ENCODE measurements around the gene STRA6.

Gene STRA6

GRCh38 chr15:74185710-74186348, 16.8 kb downstream of the STRA6 start:
- H3K4me3 ChIP-seq (ENCODE audit: low read depth, low read length), result no peak overlapping the region
- no peak for TF ChIP-seq CTCF (IDR thresholded peaks at IDR 0.05; ENCODE audit: insufficient read depth, low read depth, low read length, missing control alignments)
- DNase-seq (ENCODE audit: low read depth), result no peak

GRCh38 chr15:74184582-74185091, 17.9 kb downstream of the STRA6 start:
- peak overlapping the region; percentile 13; the same call in 1 of the 2 replicates for H3K4me3 ChIP-seq (ENCODE audit: low read depth, low read length)
- no peak for DNase-seq (ENCODE audit: low read depth)
- no peak for TF ChIP-seq CTCF (IDR thresholded peaks at IDR 0.05; ENCODE audit: insufficient read depth, low read depth, low read length, missing control alignments)

GRCh38 chr15:74182131-74182530, 20.5 kb downstream of the STRA6 start:
- no peak for TF ChIP-seq CTCF (IDR thresholded peaks at IDR 0.05; ENCODE audit: insufficient read depth, low read depth, low read length, missing control alignments)
- DNase-seq (ENCODE audit: low read depth), result no peak
- H3K4me3 ChIP-seq (ENCODE audit: low read depth, low read length), result no peak overlapping the region

- TF ChIP-seq CTCF (IDR thresholded peaks at IDR 0.05; ENCODE audit: insufficient read depth, low read depth, low read length, missing control alignments), result no peak
- no peak overlapping the region for H3K4me3 ChIP-seq (ENCODE audit: low read depth, low read length)
- peak; percentile 51 for DNase-seq (ENCODE audit: low read depth)
Observed at GRCh38 chr15:74180881-74181602, 21.5 kb downstream of the STRA6 start.

- no peak for TF ChIP-seq CTCF (IDR thresholded peaks at IDR 0.05; ENCODE audit: insufficient read depth, low read depth, low read length, missing control alignments)
- H3K4me3 ChIP-seq (ENCODE audit: low read depth, low read length), result no peak overlapping the region
- no peak for DNase-seq (ENCODE audit: low read depth)
Observed at GRCh38 chr15:74179983-74180880, 22.4 kb downstream of the STRA6 start.

- no peak overlapping the region for H3K4me3 ChIP-seq (ENCODE audit: low read depth, low read length)
- TF ChIP-seq CTCF (IDR thresholded peaks at IDR 0.05; ENCODE audit: insufficient read depth, low read depth, low read length, missing control alignments), result no peak
- DNase-seq (ENCODE audit: low read depth), result no peak
Observed at GRCh38 chr15:74179101-74179841, 23.3 kb downstream of the STRA6 start.

Measured in GM12865 (cell line).